ENCODE data around the gene TENM4. TPM values are rescaled to one million over a fixed set of nuclear protein-coding genes. Genes with fewer than 3 reads are reported as not detected.

TENM4 gene
- total and polyA plus RNA-seq, 2 of the 8 experiments (the other 6 are each of a cell fraction or from before 2014, with no cell fraction given) = 3.5 to 7.2 TPM

DNA sequence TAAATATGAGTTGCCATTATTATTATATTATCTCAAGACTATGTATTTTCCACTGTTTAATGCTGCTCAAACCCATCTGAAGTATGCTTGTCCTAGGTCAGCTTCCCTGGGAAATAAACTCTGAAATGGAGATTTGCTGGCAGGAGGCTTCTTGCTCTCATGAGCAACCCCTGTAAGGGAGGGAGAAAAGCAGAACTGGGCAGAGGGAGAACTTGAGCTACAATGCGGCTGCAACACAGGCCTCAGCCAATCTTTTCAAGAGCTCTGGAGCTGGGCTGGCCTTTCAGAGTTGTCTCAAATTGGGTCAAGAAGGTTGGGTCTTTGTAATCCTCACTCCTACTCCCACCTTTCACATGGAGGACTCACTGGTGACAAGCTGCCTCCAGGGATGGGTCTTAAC lies 412.6 kb downstream of the TENM4 start (continued):
- TF ChIP-seq, protein P1, sequence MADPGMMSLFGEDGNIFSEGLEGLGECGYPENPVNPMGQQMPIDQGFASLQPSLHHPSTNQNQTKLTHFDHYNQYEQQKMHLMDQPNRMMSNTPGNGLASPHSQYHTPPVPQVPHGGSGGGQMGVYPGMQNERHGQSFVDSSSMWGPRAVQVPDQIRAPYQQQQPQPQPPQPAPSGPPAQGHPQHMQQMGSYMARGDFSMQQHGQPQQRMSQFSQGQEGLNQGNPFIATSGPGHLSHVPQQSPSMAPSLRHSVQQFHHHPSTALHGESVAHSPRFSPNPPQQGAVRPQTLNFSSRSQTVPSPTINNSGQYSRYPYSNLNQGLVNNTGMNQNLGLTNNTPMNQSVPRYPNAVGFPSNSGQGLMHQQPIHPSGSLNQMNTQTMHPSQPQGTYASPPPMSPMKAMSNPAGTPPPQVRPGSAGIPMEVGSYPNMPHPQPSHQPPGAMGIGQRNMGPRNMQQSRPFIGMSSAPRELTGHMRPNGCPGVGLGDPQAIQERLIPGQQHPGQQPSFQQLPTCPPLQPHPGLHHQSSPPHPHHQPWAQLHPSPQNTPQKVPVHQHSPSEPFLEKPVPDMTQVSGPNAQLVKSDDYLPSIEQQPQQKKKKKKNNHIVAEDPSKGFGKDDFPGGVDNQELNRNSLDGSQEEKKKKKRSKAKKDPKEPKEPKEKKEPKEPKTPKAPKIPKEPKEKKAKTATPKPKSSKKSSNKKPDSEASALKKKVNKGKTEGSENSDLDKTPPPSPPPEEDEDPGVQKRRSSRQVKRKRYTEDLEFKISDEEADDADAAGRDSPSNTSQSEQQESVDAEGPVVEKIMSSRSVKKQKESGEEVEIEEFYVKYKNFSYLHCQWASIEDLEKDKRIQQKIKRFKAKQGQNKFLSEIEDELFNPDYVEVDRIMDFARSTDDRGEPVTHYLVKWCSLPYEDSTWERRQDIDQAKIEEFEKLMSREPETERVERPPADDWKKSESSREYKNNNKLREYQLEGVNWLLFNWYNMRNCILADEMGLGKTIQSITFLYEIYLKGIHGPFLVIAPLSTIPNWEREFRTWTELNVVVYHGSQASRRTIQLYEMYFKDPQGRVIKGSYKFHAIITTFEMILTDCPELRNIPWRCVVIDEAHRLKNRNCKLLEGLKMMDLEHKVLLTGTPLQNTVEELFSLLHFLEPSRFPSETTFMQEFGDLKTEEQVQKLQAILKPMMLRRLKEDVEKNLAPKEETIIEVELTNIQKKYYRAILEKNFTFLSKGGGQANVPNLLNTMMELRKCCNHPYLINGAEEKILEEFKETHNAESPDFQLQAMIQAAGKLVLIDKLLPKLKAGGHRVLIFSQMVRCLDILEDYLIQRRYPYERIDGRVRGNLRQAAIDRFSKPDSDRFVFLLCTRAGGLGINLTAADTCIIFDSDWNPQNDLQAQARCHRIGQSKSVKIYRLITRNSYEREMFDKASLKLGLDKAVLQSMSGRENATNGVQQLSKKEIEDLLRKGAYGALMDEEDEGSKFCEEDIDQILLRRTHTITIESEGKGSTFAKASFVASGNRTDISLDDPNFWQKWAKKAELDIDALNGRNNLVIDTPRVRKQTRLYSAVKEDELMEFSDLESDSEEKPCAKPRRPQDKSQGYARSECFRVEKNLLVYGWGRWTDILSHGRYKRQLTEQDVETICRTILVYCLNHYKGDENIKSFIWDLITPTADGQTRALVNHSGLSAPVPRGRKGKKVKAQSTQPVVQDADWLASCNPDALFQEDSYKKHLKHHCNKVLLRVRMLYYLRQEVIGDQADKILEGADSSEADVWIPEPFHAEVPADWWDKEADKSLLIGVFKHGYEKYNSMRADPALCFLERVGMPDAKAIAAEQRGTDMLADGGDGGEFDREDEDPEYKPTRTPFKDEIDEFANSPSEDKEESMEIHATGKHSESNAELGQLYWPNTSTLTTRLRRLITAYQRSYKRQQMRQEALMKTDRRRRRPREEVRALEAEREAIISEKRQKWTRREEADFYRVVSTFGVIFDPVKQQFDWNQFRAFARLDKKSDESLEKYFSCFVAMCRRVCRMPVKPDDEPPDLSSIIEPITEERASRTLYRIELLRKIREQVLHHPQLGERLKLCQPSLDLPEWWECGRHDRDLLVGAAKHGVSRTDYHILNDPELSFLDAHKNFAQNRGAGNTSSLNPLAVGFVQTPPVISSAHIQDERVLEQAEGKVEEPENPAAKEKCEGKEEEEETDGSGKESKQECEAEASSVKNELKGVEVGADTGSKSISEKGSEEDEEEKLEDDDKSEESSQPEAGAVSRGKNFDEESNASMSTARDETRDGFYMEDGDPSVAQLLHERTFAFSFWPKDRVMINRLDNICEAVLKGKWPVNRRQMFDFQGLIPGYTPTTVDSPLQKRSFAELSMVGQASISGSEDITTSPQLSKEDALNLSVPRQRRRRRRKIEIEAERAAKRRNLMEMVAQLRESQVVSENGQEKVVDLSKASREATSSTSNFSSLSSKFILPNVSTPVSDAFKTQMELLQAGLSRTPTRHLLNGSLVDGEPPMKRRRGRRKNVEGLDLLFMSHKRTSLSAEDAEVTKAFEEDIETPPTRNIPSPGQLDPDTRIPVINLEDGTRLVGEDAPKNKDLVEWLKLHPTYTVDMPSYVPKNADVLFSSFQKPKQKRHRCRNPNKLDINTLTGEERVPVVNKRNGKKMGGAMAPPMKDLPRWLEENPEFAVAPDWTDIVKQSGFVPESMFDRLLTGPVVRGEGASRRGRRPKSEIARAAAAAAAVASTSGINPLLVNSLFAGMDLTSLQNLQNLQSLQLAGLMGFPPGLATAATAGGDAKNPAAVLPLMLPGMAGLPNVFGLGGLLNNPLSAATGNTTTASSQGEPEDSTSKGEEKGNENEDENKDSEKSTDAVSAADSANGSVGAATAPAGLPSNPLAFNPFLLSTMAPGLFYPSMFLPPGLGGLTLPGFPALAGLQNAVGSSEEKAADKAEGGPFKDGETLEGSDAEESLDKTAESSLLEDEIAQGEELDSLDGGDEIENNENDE (IDR thresholded peaks at IDR 0.05; ENCODE audit: insufficient replicate concordance, low read length) = no peak
- TF ChIP-seq POU5F1 (IDR thresholded peaks at IDR 0.05; ENCODE audit: low read depth, low read length) (no peak), SAP30 (IDR thresholded peaks at IDR 0.05; ENCODE audit: insufficient read depth, insufficient replicate concordance, low read length) (no peak), ASH2L (IDR thresholded peaks at IDR 0.05; ENCODE audit: low read length) (no peak), POLR2AphosphoS5 (IDR thresholded peaks at IDR 0.05; ENCODE audit: low read depth, low read length) (no peak), TAF1 (IDR thresholded peaks at IDR 0.05; ENCODE audit: low read depth, low read length) (no peak), SP2 (IDR thresholded peaks at IDR 0.05; ENCODE audit: low read length) (no peak), GABPA (IDR thresholded peaks at IDR 0.05; ENCODE audit: borderline replicate concordance, insufficient read depth, low read length) (no peak), MAFK (IDR thresholded peaks at IDR 0.05; ENCODE audit: low read depth, low read length) (no peak), KDM4A (IDR thresholded peaks at IDR 0.05; ENCODE audit: low read depth, low read length, severe bottlenecking) (no peak), ZNF274 (IDR thresholded peaks at IDR 0.05; ENCODE audit: borderline replicate concordance, extremely low read depth, low read length) (no peak)
- TF ChIP-seq, protein P2, sequence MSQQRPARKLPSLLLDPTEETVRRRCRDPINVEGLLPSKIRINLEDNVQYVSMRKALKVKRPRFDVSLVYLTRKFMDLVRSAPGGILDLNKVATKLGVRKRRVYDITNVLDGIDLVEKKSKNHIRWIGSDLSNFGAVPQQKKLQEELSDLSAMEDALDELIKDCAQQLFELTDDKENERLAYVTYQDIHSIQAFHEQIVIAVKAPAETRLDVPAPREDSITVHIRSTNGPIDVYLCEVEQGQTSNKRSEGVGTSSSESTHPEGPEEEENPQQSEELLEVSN (IDR thresholded peaks at IDR 0.05) = no peak
